RWPE1 (cell line): Measurements from ENCODE around the gene ADGRD1.
A peak's percentile ranks its signal among the peaks of the same experiment; 100 is the strongest.

ENCODE experiments used
- CTCF ChIA-PET: fragments of 350-600 bp; sonication (Branson Sonifier 250); formaldehyde crosslinking; extraction: SDS; loops from one replicate; lab custom pipeline; 2021; lab: Yijun Ruan, JAX
- POLR2A ChIA-PET: fragments of 400-600 bp; formaldehyde crosslinking; extraction: SDS; loops from one replicate; lab custom pipeline; 2020; ENCODE audit warnings: antibody characterized with exemption; ENCODE audit not compliant: low non-redundant PET; lab: Yijun Ruan, JAX
- DNase-seq: peaks from one replicate; pipeline ENCODE4 v3.0.0; 2012; ENCODE audit warnings: low spot score
- H3K27ac ChIP-seq: fragments of 450-650 bp; 2 replicates; pipeline ENCODE4 v1.5.1; 2017
- TF ChIP-seq, protein P1 (sequence below): fragments of 450-650 bp; conservative IDR thresholded peaks from 2 replicates; pipeline ENCODE4 v1.5.1; 2017; ENCODE audit warnings: low read depth, mild to moderate bottlenecking

ADGRD1 gene

GRCh38 chr12:131131077-131131807 is 177.5 kb downstream of the ADGRD1 start:
- DNase-seq = no peak
- TF ChIP-seq, protein P1, sequence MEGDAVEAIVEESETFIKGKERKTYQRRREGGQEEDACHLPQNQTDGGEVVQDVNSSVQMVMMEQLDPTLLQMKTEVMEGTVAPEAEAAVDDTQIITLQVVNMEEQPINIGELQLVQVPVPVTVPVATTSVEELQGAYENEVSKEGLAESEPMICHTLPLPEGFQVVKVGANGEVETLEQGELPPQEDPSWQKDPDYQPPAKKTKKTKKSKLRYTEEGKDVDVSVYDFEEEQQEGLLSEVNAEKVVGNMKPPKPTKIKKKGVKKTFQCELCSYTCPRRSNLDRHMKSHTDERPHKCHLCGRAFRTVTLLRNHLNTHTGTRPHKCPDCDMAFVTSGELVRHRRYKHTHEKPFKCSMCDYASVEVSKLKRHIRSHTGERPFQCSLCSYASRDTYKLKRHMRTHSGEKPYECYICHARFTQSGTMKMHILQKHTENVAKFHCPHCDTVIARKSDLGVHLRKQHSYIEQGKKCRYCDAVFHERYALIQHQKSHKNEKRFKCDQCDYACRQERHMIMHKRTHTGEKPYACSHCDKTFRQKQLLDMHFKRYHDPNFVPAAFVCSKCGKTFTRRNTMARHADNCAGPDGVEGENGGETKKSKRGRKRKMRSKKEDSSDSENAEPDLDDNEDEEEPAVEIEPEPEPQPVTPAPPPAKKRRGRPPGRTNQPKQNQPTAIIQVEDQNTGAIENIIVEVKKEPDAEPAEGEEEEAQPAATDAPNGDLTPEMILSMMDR = no peak
- CTCF ChIA-PET = interaction anchor here (1.0 to 3.7 kb wide), 3 partner anchors 15 to 27 kb away, joined by 3 to 31 read pairs (median 5); no protein-coding TSS in a partner anchor
- POLR2A ChIA-PET = no interaction called here
- H3K27ac ChIP-seq = no peak overlapping the region

DNA sequence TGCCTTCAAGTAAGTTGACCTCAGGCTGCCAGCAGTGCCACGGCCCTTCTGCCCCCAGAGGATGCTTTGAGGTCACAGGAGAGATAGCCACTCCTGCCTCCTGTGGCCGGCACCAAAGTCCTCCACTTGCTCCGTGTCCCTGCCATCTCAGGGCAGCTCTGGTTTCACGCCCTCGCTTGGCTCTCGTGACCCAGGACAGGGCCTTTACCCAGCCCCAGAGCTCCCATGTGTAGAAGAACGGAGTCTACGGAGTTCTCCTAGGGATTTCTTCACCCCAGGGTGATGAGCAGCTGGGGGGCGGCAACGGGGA is 178.1 kb downstream of the ADGRD1 start:
- DNase-seq = no peak
- H3K27ac ChIP-seq = no peak overlapping the region
- TF ChIP-seq, protein P1 = no peak
- ChIA-PET POLR2A (no interaction called here), CTCF (interaction anchor here (0.5 to 3.7 kb wide), 15 partner anchors 9 to 401 kb away, joined by 3 to 31 read pairs (median 3); no protein-coding TSS in a partner anchor)

DNA sequence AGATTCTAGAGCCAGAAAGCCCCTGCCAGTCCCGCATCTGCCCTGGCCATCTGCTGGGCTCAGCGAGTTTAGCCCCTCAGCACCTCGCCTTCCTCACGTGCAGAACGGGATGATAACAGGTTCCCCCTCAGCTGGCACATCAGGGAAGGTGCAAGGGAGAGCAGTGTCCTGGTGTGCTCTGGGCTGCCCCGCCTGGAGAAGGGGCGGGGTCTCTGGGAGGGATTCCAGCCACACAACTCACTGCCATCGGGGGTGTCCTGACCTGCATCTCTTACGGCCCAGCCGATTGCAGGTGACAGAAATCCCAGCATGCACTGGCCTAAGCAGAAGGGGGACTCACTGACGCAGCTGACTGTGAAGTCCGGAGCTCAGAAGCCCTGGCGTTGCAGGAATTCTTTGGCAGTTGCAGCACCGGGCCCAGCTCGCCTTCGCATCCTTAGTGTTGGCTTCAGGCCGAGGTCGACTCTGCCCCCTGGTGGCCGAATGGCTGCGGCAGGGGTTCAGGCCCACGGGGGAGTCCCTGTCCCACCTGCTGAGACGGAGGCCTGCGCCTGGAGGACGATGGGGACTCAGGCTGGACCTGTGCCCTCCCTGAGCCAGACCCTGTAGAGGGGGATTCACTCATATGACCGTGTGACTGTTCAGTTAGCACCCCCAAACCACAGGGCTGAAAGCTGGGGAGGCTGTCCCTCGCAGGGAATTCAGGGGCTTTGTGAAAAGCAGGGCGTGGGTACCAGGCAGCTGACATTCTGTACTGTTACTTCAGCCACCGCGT is 178.6 kb downstream of the ADGRD1 start:
- H3K27ac ChIP-seq = no peak overlapping the region
- ChIA-PET CTCF (interaction anchor here (0.5 to 3.7 kb wide), 23 partner anchors 9 to 1106 kb away, joined by 3 to 31 read pairs (median 3); no protein-coding TSS in a partner anchor), POLR2A (no interaction called here)
- peak; percentile 29 for DNase-seq
- TF ChIP-seq, protein P1 = peak; percentile 45

GRCh38 chr12:131133015-131133905 is 179.6 kb downstream of the ADGRD1 start:
- no peak for DNase-seq
- no peak overlapping the region for H3K27ac ChIP-seq
- TF ChIP-seq, protein P1 = no peak
- POLR2A ChIA-PET = no interaction called here
- CTCF ChIA-PET = interaction anchor here (0.6 to 3.7 kb wide), 9 partner anchors 17 to 1107 kb away, joined by 3 to 31 read pairs (median 3); no protein-coding TSS in a partner anchor

GRCh38 chr12:131133994-131134393 is 180.3 kb downstream of the ADGRD1 start:
- POLR2A ChIA-PET = no interaction called here

More at GRCh38 chr12:131133994-131134393, 180.3 kb downstream of the ADGRD1 start:
- no peak for DNase-seq
- CTCF ChIA-PET = interaction anchor here (1.5 to 3.7 kb wide), 2 partner anchors 29 to 30 kb away, joined by 4 to 31 read pairs; no protein-coding TSS in a partner anchor
- no peak overlapping the region for H3K27ac ChIP-seq
- TF ChIP-seq, protein P1 = no peak
